ENCODE results near the gene KIF5B. TPM values are rescaled to one million over a fixed set of nuclear protein-coding genes. Genes with fewer than 3 reads are reported as not detected.

The KIF5B gene
- total and polyA plus RNA-seq, 2 of the 4 experiments (the other 2 are of a cell fraction), result 33.5 to 68.5 TPM

GRCh38 chr10:31974434-31975124, 81.6 kb downstream of the KIF5B start:
- Histone ChIP-seq H2BK15ac (ENCODE audit: low read depth, low read length) (peak overlapping the region; percentile 30; the same call in 1 of the 3 replicates), H3K4me3 (ENCODE audit: insufficient read depth, low read depth, low read length) (no peak overlapping the region), H3K56ac (ENCODE audit: extremely low read depth, insufficient read depth, low read length) (no peak overlapping the region), H3K9me1 (ENCODE audit: insufficient read depth, low read length) (peaks cover 9% of the 10 kb centered on the region; the same call in 1 of the 2 replicates), H3K27ac (ENCODE audit: insufficient read depth, low read length) (no peak overlapping the region), H3K4me1 (ENCODE audit: control insufficient read depth, insufficient read depth, low read length) (peaks cover 4% of the 10 kb centered on the region), H2BK5ac (ENCODE audit: low read depth, low read length, poor library complexity, severe bottlenecking) (no peak overlapping the region), H3K4me2 (ENCODE audit: low read depth, low read length) (no peak overlapping the region), H4K20me1 (ENCODE audit: insufficient read depth, low read length) (no peaks in the 10 kb centered on the region), H4K5ac (ENCODE audit: low read depth, low read length) (no peak overlapping the region), H3K23ac (ENCODE audit: low read depth, low read length) (0 out of 2 replicates have a peak overlapping the region, but pooled peaks have one; percentile 32), H2AFZ (replicated peaks; ENCODE audit: low read length, poor library complexity) (no peak overlapping the region), H2BK120ac (ENCODE audit: low read depth, low read length) (no peak overlapping the region), H2AK9ac (replicated peaks; ENCODE audit: low read depth, low read length, poor library complexity) (no peak overlapping the region), H4K8ac (ENCODE audit: low read depth in 2 of 2, low read length in 2 of 2) (0 out of 4 replicates have a peak overlapping the region, but pooled peaks of 1 of the 2 experiments have one; percentile 16), H3K4ac (ENCODE audit: low read depth, low read length) (peak overlapping the region; percentile 52; the same call in 1 of the 2 replicates), H2AK5ac (ENCODE audit: low read depth, low read length) (peak overlapping the region; percentile 69; the same call in 1 of the 2 replicates), H3K9ac (ENCODE audit: low read depth, low read length) (no peak overlapping the region), H4K91ac (ENCODE audit: insufficient read depth, low read depth, low read length) (no peak overlapping the region), H3K14ac (replicated peaks; ENCODE audit: low read depth, low read length) (no peak overlapping the region), H3K79me1 (ENCODE audit: low read depth in 1 of 2, low read length in 2 of 2) (no peaks in the 10 kb centered on the region), H3K36me3 (ENCODE audit: control insufficient read depth, insufficient read depth, low read length) (no peaks in the 10 kb centered on the region), H2BK20ac (ENCODE audit: low read depth, low read length) (no peak overlapping the region), H3K18ac (ENCODE audit: low read depth, low read length) (no peak overlapping the region), H3K9me3 (ENCODE audit: control insufficient read depth, insufficient read depth, low read length) (no peaks in the 10 kb centered on the region), H3K27me3 (ENCODE audit: control insufficient read depth, insufficient read depth, low read length) (no peaks in the 10 kb centered on the region)
- POLR2A ChIA-PET (ENCODE audit: unreplicated experiment), result no interaction called here
- DNase-seq, result peak; percentile 53
- BruUV-seq (replicated peaks), result no TSS peak
- ATAC-seq (ENCODE audit: low read depth), result peak; percentile 58
- CTCF ChIA-PET, result no interaction called here
- dilution Hi-C loops (cut with HindIII; ENCODE audit: low sequenced_read_pairs, unreplicated experiment), result no loop called here
- intact Hi-C loops (cut with micrococcal nuclease), result no loop called here
- 83% methylated on average over 1 of the region's 4 CpGs; no CpG with 5 or more reads in 1 of the 2 experiments for WGBS, 2 experiments (ENCODE audit: extremely low coverage in 2 of 2, insufficient read length in 1 of 2)
- in situ Hi-C loops (cut with MboI; ENCODE audit: low sequenced_read_pairs), result no loop called here
- TF ChIP-seq FOS (IDR thresholded peaks at IDR 0.05; ENCODE audit: low read depth, low read length) (peak; percentile 45; the same call in 1 of the 2 replicates), NFE2L2 (IDR thresholded peaks at IDR 0.05; ENCODE audit: low read depth, low read length) (no peak)
